DND-41 (cell line): ENCODE results near the gene MINPP1.
"Not testable (repeated sequence)": the region's sequence is repeated elsewhere in the genome, so short reads cannot be mapped to it uniquely, and the experiment has no call there.

ENCODE experiments used
- ATAC-seq: fragments of 200-7000 bp; cut with Tn5 transposase; 3 replicates; pipeline ENCODE4 v1.9.1; 2021; ENCODE audit warnings: low read depth; ENCODE audit not compliant: insufficient read depth
- DNase-seq: peaks from one replicate; pipeline ENCODE4 v3.0.0-alpha.2; 2020
- H2AFZ ChIP-seq: 2 replicates; pipeline ENCODE4 v1.6.0; 2012; ENCODE audit warnings: low read depth, low read length
- H3K27ac ChIP-seq: 2 replicates; pipeline ENCODE4 v1.5.1; 2012; ENCODE audit warnings: low read length, inconsistent platforms
- H3K27me3 ChIP-seq: fragments of 200-600 bp; sonication (generic); 2 replicates; pipeline ENCODE4 v1.6.0; 2012; ENCODE audit warnings: low read length, mild to moderate bottlenecking, inconsistent platforms; ENCODE audit not compliant: insufficient read depth, poor library complexity
- H3K36me3 ChIP-seq: 2 replicates; pipeline ENCODE4 v1.5.1; 2012; ENCODE audit warnings: low read length, inconsistent platforms; ENCODE audit not compliant: insufficient read depth
- H3K4me1 ChIP-seq: 2 replicates; pipeline ENCODE4 v1.5.1; 2012; ENCODE audit warnings: mild to moderate bottlenecking, low read length; ENCODE audit not compliant: insufficient read depth
- H3K4me2 ChIP-seq: 2 replicates; pipeline ENCODE4 v1.6.0; 2012; ENCODE audit warnings: mild to moderate bottlenecking, moderate library complexity, low read length, inconsistent platforms; ENCODE audit not compliant: insufficient read depth
- H3K4me3 ChIP-seq, 2 experiments: fragments of 200-600 bp in 1 of 2; shearing (Covaris generic) in 1 of 2; 2 replicates each; pipeline ENCODE4 v1.5.1; 2012 to 2016; ENCODE audit warnings: inconsistent platforms in 2 of 2, low read length in 2 of 2, mild to moderate bottlenecking in 2 of 2, low read depth in 1 of 2, moderate library complexity in 1 of 2
- H3K79me2 ChIP-seq: 2 replicates; pipeline ENCODE4 v1.6.0; 2012; ENCODE audit warnings: low read length, inconsistent platforms; ENCODE audit not compliant: insufficient read depth
- H3K9ac ChIP-seq: 2 replicates; pipeline ENCODE4 v1.6.0; 2012; ENCODE audit warnings: low read depth, mild to moderate bottlenecking, inconsistent platforms, low read length, moderate library complexity
- H3K9me3 ChIP-seq: 2 replicates; pipeline ENCODE4 v1.5.1; 2012; ENCODE audit warnings: low read length, moderate library complexity, mild to moderate bottlenecking, inconsistent platforms; ENCODE audit not compliant: insufficient read depth, severe bottlenecking
- H4K20me1 ChIP-seq: 2 replicates; pipeline ENCODE4 v1.6.0; 2012; ENCODE audit warnings: low read length; ENCODE audit not compliant: insufficient read depth
- EZH2 ChIP-seq: IDR thresholded peaks from 3 replicates; pipeline ENCODE4 v1.6.1; 2012; ENCODE audit warnings: borderline replicate concordance, low read depth, mild to moderate bottlenecking, moderate library complexity, low read length, inconsistent platforms; ENCODE audit not compliant: severe bottlenecking
- TF ChIP-seq, protein P1 (sequence below): IDR thresholded peaks from 2 replicates; pipeline ENCODE4 v1.5.1; 2012; ENCODE audit warnings: borderline replicate concordance, low read length, moderate library complexity, mild to moderate bottlenecking; ENCODE audit not compliant: poor library complexity, severe bottlenecking; ENCODE audit errors: extremely low read depth

The MINPP1 gene

DNA sequence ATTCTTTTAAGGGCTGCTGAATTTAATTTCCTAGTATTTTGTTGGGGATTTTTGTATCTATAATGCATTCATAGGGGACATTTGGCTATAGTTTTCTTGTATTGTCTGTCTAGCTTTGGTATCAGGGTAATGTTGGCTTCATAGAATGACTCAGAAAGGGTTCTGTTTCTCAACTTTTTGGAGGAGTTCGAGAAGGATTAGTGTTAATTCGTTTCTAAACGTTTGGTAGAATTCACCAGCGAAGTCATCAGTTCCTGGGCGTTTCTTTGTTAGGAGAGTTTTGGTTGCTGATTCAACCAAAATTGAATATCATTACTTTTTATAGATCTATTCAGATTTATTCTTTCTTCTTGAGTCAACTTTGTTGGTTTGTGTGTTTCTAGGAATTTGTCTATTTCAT, 9.2 kb upstream of the MINPP1 start:
- not testable (repeated sequence) for H3K9me3 ChIP-seq, H3K36me3 ChIP-seq, H2AFZ ChIP-seq, H3K4me3 ChIP-seq, H4K20me1 ChIP-seq, H3K27me3 ChIP-seq, DNase-seq, H3K27ac ChIP-seq, ATAC-seq, H3K4me1 ChIP-seq, H3K79me2 ChIP-seq, H3K4me2 ChIP-seq, H3K9ac ChIP-seq

DNA sequence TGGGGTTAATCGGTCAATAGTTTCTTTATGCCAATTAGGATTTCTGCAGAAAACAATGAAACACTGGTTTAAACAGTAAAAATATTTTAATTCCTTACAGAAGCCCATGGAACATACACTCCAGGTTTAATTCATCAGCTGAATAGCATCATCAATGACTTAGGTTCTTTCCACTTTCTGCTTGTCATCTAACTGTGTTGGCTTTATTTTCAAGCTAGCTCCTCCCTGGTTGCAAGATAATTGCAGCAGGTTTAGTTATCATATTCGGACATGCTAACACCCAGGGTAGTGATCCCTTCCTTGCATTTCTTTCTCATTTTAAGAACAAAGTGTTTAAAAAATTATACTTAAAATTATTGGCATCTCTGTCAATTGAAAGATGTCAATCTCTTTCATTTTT, 7.3 kb upstream of the MINPP1 start:
- not testable (repeated sequence) for H3K9ac ChIP-seq, H3K27ac ChIP-seq, H3K4me1 ChIP-seq, H3K79me2 ChIP-seq, ATAC-seq, H3K4me2 ChIP-seq, H3K36me3 ChIP-seq, H3K27me3 ChIP-seq, H3K9me3 ChIP-seq, H4K20me1 ChIP-seq, H2AFZ ChIP-seq, H3K4me3 ChIP-seq, DNase-seq

DNA sequence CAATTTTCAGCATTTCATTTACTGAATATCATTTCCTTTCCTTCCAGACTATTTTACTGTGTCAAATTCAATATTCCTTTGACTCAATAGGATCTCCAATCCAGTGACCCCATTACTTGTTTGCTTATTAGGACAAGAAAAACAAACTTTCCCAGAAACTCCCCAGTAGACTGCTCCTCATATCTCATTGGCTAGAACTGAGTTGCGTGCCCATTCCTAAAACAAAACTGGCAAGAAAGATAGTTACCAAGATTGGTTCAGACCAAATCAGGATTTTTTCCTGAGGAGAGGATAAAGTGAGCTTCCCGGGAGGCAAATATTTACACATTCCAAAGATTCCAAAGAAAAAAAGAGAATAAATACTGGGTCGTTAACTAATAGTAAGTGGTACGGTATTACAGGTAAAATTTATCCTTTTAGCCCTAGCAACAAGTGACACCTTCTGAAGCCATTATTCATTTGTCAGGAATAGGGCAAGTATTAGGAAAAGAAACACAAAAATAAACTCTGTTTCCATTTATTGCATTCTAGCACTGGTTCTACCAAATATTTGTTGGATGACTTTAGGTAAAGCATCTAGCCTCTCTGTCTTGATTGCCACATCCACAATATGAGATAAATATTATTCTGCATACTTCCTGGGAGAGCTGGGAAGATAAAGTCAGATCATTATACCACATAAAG, 6.4 kb upstream of the MINPP1 start:
- not testable (repeated sequence) for H3K4me2 ChIP-seq, H3K4me1 ChIP-seq, ATAC-seq

DNA sequence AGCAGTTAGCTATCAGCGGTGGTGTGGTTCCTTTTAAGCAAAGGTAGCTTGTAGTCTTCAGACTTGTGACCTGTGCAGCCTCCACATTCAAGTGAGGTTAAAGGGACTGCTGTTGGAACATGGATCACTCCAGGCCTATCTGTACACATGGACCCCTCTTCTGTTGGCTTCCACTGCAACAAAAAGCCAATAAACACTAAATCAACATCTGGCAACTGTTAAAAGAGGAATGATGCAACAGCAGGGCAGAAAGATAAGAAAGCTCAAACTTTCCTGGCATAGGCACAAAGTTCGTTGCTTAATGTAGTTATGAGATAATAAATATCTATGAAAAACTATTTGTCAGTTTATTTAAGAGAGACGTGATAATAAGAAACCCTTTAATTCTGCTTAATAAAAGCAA, 4.0 kb upstream of the MINPP1 start:
- DNase-seq: no peak
- Histone ChIP-seq H3K27ac (no peak overlapping the region), H4K20me1 (no peaks in the 10 kb centered on the region), H3K4me3 (no peak overlapping the region), H3K9ac (no peak overlapping the region), H3K4me1 (peaks cover 15% of the 10 kb centered on the region), H3K36me3 (no peaks in the 10 kb centered on the region), H3K79me2 (no peaks in the 10 kb centered on the region), H2AFZ (no peak overlapping the region), H3K4me2 (no peak overlapping the region), H3K9me3 (no peaks in the 10 kb centered on the region), H3K27me3 (peaks cover 25% of the 10 kb centered on the region)
- ATAC-seq: no peak
- TF ChIP-seq EZH2: no peak
- TF ChIP-seq, protein P1, sequence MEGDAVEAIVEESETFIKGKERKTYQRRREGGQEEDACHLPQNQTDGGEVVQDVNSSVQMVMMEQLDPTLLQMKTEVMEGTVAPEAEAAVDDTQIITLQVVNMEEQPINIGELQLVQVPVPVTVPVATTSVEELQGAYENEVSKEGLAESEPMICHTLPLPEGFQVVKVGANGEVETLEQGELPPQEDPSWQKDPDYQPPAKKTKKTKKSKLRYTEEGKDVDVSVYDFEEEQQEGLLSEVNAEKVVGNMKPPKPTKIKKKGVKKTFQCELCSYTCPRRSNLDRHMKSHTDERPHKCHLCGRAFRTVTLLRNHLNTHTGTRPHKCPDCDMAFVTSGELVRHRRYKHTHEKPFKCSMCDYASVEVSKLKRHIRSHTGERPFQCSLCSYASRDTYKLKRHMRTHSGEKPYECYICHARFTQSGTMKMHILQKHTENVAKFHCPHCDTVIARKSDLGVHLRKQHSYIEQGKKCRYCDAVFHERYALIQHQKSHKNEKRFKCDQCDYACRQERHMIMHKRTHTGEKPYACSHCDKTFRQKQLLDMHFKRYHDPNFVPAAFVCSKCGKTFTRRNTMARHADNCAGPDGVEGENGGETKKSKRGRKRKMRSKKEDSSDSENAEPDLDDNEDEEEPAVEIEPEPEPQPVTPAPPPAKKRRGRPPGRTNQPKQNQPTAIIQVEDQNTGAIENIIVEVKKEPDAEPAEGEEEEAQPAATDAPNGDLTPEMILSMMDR: no peak

More for the DNA sequence above, 6.4 kb upstream of the MINPP1 start:
- H3K27me3 ChIP-seq, H3K9me3 ChIP-seq, H3K79me2 ChIP-seq, H2AFZ ChIP-seq, DNase-seq, H3K4me3 ChIP-seq, H3K36me3 ChIP-seq, H3K27ac ChIP-seq, H4K20me1 ChIP-seq, H3K9ac ChIP-seq: not testable (repeated sequence)

DNA sequence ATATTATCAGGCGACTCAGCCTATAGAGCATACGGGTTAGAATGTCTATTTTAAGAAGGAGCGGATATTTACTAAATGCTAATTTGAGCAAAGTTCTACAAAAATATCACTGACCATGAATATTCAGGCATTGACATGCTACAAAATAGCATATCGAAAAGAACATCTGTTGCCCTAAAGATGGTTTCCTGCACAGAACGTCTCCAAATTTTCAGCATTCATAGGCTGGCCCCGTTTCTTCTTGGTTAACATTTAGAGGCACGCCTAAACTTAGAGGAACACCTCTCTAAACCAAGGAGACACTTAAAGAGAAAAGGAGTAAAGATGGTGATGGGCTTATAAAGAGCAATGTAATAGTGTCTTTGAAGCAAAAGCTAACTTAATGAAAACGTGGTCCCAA, 1.3 kb upstream of the MINPP1 start:
- H3K4me2 ChIP-seq: 0 out of 2 replicates have a peak overlapping the region, but pooled peaks have one; percentile 68
- H3K9ac ChIP-seq: no peak overlapping the region
- H3K79me2 ChIP-seq: no peaks in the 10 kb centered on the region
- ATAC-seq (no peak), DNase-seq (no peak)
- H3K4me3 ChIP-seq: no peak overlapping the region
- TF ChIP-seq, protein P1: no peak
- TF ChIP-seq EZH2: no peak
- peaks cover 28% of the 10 kb centered on the region for H3K4me1 ChIP-seq
- H3K27me3 ChIP-seq: peaks cover 26% of the 10 kb centered on the region
- H3K36me3 ChIP-seq: no peaks in the 10 kb centered on the region
- no peaks in the 10 kb centered on the region for H3K9me3 ChIP-seq
- no peaks in the 10 kb centered on the region for H4K20me1 ChIP-seq
- no peak overlapping the region; the same call in 1 of the 2 replicates for H2AFZ ChIP-seq
- no peak overlapping the region for H3K27ac ChIP-seq
